Peyer's patch (tissue), 4 donors: ENCODE results near the gene ADGRE3.

Experiments
- CTCF ChIP-seq, 6 experiments: fragments of 450-650 bp in 4 of 6; fragments of 200-600 bp in 2 of 6; sonication (generic) in 1 of 6; IDR thresholded peaks; one replicate each; pipeline ENCODE4 v1.5.1; 2017 to 2019; ENCODE audit warnings: antibody characterized with exemption in 6 of 6, mild to moderate bottlenecking in 3 of 6, moderate library complexity in 1 of 6
- POLR2A ChIP-seq, 2 donors: fragments of 450-650 bp; IDR thresholded peaks; one replicate each; pipeline ENCODE4 v1.5.1; 2017; ENCODE audit warnings: antibody characterized with exemption in 2 of 2, mild to moderate bottlenecking in 2 of 2, moderate library complexity in 2 of 2

- no peak for TF ChIP-seq CTCF (IDR thresholded peaks at IDR 0.05)
- no peak for TF ChIP-seq POLR2A (IDR thresholded peaks at IDR 0.05)
These were observed 34.9 kb downstream of the ADGRE3 start for GRCh38 chr19:14639536-14640277.
